Measurements from ENCODE around the gene CRYBG3.
"Not testable (repeated sequence)": the region's sequence is repeated elsewhere in the genome, so short reads cannot be mapped to it uniquely, and the experiment has no call there.

CRYBG3 gene

GRCh38 chr3:97901313-97902248 is 79.8 kb downstream of the CRYBG3 start:
- no peak for DNase-seq

- DNase-seq = not testable (repeated sequence)
These were observed 88.0 kb downstream of the CRYBG3 start for GRCh38 chr3:97909830-97910229.

GRCh38 chr3:97910236-97910831 is 88.5 kb downstream of the CRYBG3 start:
- DNase-seq = peak; percentile 7

- peak; percentile 6 for DNase-seq
These were observed 89.1 kb downstream of the CRYBG3 start for GRCh38 chr3:97910931-97911351.

GRCh38 chr3:97911459-97911858 is 89.6 kb downstream of the CRYBG3 start:
- DNase-seq = no peak

- no peak for DNase-seq
These were observed 92.6 kb downstream of the CRYBG3 start for GRCh38 chr3:97914388-97914787.

- DNase-seq = no peak
These were observed 94.8 kb downstream of the CRYBG3 start for GRCh38 chr3:97916576-97916975.

GRCh38 chr3:97917813-97918536 is 96.2 kb downstream of the CRYBG3 start:
- no peak for DNase-seq

GRCh38 chr3:97927704-97928103 is 105.9 kb downstream of the CRYBG3 start:
- DNase-seq = no peak

- no peak for DNase-seq
These were observed 107.2 kb downstream of the CRYBG3 start for GRCh38 chr3:97928986-97929385.

- no peak for DNase-seq
These were observed 108.2 kb downstream of the CRYBG3 start for GRCh38 chr3:97930018-97930417.

GRCh38 chr3:97931218-97931617 is 109.4 kb downstream of the CRYBG3 start:
- no peak for DNase-seq

GRCh38 chr3:97932387-97932801 is 110.6 kb downstream of the CRYBG3 start:
- no peak for DNase-seq

GRCh38 chr3:97934980-97935695 is 113.3 kb downstream of the CRYBG3 start:
- DNase-seq = no peak

GRCh38 chr3:97935842-97936241 is 114.0 kb downstream of the CRYBG3 start:
- DNase-seq = no peak

- no peak for DNase-seq
These were observed 115.4 kb downstream of the CRYBG3 start for GRCh38 chr3:97937205-97937604.

- no peak for DNase-seq
These were observed 116.6 kb downstream of the CRYBG3 start for GRCh38 chr3:97938444-97938843.

- no peak for DNase-seq
These were observed 117.6 kb downstream of the CRYBG3 start for GRCh38 chr3:97939401-97939800.

- DNase-seq = peak; percentile 19
These were observed 118.2 kb downstream of the CRYBG3 start for GRCh38 chr3:97940034-97940433.

GRCh38 chr3:97942801-97943546 is 121.2 kb downstream of the CRYBG3 start:
- no peak for DNase-seq

GRCh38 chr3:97948351-97949109 is 126.7 kb downstream of the CRYBG3 start:
- DNase-seq = no peak

Measured in CD4-positive, alpha-beta T cell treated with Interleukin-17A for 4 hours (primary cell).